A549 (cell line): ENCODE data around the gene BMP3.

Source experiments
- CEBPB ChIP-seq, 2 experiments: fragments of >200 bp in 1 of 2; sonication (Bioruptor Twin) in 1 of 2; formaldehyde crosslinking in 1 of 2; IDR thresholded peaks; 2 replicates each; pipeline ENCODE4 v1.6.1; 2012 to 2016
- CHD2 ChIP-seq: fragments of 150-350 bp; IDR thresholded peaks from 2 replicates; pipeline ENCODE4 v1.6.1; 2014; ENCODE audit warnings: low read length; ENCODE audit not compliant: partially characterized antibody
- EHF ChIP-seq: fragments of 250-450 bp; sonication (Bioruptor Pico); IDR thresholded peaks from 2 replicates; pipeline ENCODE4 v1.5.0; 2020; ENCODE audit warnings: mild to moderate bottlenecking
- ESRRA ChIP-seq: fragments of 150-350 bp; IDR thresholded peaks from 2 replicates; pipeline ENCODE4 v1.6.1; 2014; ENCODE audit warnings: mild to moderate bottlenecking, low read length, borderline replicate concordance
- HOXA7 ChIP-seq: fragments of 250-450 bp; sonication (Bioruptor Pico); IDR thresholded peaks from 2 replicates; pipeline ENCODE4 v1.5.0; 2020; ENCODE audit warnings: mild to moderate bottlenecking, moderate library complexity
- MAFK ChIP-seq: fragments of 450-650 bp; IDR thresholded peaks from 2 replicates; pipeline ENCODE4 v1.6.1; 2014; ENCODE audit not compliant: partially characterized antibody
- MYC ChIP-seq: IDR thresholded peaks from 2 replicates; pipeline ENCODE4 v1.6.1; 2012; ENCODE audit warnings: mild to moderate bottlenecking, inconsistent platforms, low read length, improper control_type of control experiment, borderline replicate concordance
- PHF8 ChIP-seq: fragments of 200-600 bp; sonication (generic); IDR thresholded peaks from 2 replicates; pipeline ENCODE4 v1.6.1; 2016; ENCODE audit warnings: low read depth, mild to moderate bottlenecking, antibody characterized with exemption, moderate library complexity, borderline replicate concordance
- POLR2A ChIP-seq: IDR thresholded peaks from 2 replicates; pipeline ENCODE4 v1.6.1; 2012; ENCODE audit warnings: mild to moderate bottlenecking, low read length
- REST ChIP-seq: fragments of 200-600 bp; sonication (generic); IDR thresholded peaks from 2 replicates; pipeline ENCODE4 v1.6.1; 2016; ENCODE audit warnings: antibody characterized with exemption, mild to moderate bottlenecking, moderate library complexity
- RFX5 ChIP-seq: fragments of 450-650 bp; IDR thresholded peaks from 2 replicates; pipeline ENCODE4 v1.7.1; 2014; ENCODE audit warnings: antibody characterized with exemption, mild to moderate bottlenecking, moderate library complexity
- SMC3 ChIP-seq: fragments of >200 bp; sonication (Bioruptor Twin); formaldehyde crosslinking; IDR thresholded peaks from 3 replicates; pipeline ENCODE4 v1.6.1; 2018; ENCODE audit warnings: inconsistent platforms
- TP53 ChIP-seq: fragments of 250-450 bp; sonication (Bioruptor Pico); IDR thresholded peaks from 2 replicates; pipeline ENCODE4 v1.5.0; 2021; ENCODE audit warnings: mild to moderate bottlenecking, moderate library complexity
- TF ChIP-seq, protein P1 (sequence below): fragments of >200 bp; sonication (Bioruptor Twin); formaldehyde crosslinking; IDR thresholded peaks from 3 replicates; pipeline ENCODE4 v1.5.1; 2016

DNA sequence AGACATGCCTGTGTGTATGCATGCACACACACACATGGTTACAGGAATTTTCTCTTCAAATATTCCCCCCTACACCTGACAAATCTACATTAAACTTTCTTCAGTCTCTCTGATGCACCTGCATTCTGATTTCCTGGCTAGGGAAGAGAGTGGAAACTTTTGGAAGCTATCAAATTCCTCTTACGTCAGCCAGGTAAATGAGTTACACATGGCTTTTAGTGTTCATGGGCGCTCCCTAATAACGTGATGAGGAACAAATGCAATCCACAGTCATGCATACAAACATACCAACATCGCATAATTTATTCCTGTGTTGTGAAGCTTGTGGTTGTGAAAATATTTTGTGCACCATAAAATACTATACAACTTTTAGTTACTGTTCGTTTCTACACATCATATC is 34.9 kb downstream of the BMP3 start:
- TF ChIP-seq, protein P1, sequence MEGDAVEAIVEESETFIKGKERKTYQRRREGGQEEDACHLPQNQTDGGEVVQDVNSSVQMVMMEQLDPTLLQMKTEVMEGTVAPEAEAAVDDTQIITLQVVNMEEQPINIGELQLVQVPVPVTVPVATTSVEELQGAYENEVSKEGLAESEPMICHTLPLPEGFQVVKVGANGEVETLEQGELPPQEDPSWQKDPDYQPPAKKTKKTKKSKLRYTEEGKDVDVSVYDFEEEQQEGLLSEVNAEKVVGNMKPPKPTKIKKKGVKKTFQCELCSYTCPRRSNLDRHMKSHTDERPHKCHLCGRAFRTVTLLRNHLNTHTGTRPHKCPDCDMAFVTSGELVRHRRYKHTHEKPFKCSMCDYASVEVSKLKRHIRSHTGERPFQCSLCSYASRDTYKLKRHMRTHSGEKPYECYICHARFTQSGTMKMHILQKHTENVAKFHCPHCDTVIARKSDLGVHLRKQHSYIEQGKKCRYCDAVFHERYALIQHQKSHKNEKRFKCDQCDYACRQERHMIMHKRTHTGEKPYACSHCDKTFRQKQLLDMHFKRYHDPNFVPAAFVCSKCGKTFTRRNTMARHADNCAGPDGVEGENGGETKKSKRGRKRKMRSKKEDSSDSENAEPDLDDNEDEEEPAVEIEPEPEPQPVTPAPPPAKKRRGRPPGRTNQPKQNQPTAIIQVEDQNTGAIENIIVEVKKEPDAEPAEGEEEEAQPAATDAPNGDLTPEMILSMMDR: no peak
- TF ChIP-seq POLR2A (no peak), REST (no peak), RFX5 (no peak), MYC (no peak), TP53 (CRISPR knock-in tag) (no peak), HOXA7 (CRISPR knock-in tag) (no peak), CHD2 (no peak), MAFK (no peak), EHF (CRISPR knock-in tag) (no peak), ESRRA (no peak), CEBPB (IDR thresholded peaks at IDR 0.05) (no peak), SMC3 (no peak), PHF8 (no peak)
